ENCODE measurements around the gene SPCS3. TPM values are rescaled to one million over a fixed set of nuclear protein-coding genes. Genes with fewer than 3 reads are reported as not detected.
A peak's percentile ranks its signal among the peaks of the same experiment; 100 is the strongest.

SPCS3 gene
- total and polyA plus RNA-seq, 2 experiments from 2014 or later, result 39.0 to 47.1 TPM

DNA sequence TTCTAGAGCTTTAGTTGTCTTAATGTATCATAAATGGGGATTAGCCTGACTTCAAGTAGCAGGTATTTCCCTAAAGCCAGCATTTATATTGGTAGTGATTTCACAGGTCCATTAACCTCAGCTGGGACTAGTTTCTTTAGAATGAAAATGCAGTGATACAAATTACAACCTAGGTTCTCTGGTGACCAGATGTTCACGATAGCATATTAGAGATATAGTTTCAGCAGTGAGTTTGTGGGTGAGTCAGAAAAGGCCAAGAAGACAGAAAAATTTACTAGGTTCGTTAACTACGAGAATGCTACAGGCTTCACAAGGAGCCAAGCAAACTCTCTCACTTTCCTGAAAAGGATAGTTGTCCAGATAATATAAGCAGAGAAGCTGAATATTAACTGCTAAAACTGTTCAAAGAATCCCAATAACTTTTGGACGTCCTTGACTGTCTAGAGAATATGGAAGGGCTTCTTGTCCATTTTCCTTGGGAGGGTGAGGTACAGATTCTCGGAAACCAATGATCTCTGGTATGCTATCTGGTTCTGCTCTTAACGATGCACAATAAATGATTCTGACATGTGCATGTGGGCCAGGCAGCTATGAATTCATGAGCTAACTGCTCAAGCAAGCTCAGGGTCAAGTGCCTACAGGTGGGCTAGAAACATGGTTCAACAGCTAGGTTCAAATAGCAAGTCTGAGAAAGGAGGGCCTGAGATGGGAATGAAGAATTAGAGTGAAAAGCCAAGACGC, 6.0 kb upstream of the SPCS3 start:
- H3K27me3 ChIP-seq, result no peaks in the 10 kb centered on the region
- TF ChIP-seq, protein P1, sequence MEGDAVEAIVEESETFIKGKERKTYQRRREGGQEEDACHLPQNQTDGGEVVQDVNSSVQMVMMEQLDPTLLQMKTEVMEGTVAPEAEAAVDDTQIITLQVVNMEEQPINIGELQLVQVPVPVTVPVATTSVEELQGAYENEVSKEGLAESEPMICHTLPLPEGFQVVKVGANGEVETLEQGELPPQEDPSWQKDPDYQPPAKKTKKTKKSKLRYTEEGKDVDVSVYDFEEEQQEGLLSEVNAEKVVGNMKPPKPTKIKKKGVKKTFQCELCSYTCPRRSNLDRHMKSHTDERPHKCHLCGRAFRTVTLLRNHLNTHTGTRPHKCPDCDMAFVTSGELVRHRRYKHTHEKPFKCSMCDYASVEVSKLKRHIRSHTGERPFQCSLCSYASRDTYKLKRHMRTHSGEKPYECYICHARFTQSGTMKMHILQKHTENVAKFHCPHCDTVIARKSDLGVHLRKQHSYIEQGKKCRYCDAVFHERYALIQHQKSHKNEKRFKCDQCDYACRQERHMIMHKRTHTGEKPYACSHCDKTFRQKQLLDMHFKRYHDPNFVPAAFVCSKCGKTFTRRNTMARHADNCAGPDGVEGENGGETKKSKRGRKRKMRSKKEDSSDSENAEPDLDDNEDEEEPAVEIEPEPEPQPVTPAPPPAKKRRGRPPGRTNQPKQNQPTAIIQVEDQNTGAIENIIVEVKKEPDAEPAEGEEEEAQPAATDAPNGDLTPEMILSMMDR (IDR thresholded peaks at IDR 0.05; ENCODE audit: low read depth, low read length), result no peak
- H3K27ac ChIP-seq, result no peak overlapping the region
- no peak for DNase-seq (ENCODE audit: low read depth in 1 of 2, low spot score in 1 of 2)
- no peak overlapping the region for H3K4me3 ChIP-seq
- no peaks in the 10 kb centered on the region for H3K9me3 ChIP-seq (ENCODE audit: low read depth)
- no peaks in the 10 kb centered on the region for H3K4me1 ChIP-seq (ENCODE audit: low read depth)
- no peaks in the 10 kb centered on the region for H3K36me3 ChIP-seq

DNA sequence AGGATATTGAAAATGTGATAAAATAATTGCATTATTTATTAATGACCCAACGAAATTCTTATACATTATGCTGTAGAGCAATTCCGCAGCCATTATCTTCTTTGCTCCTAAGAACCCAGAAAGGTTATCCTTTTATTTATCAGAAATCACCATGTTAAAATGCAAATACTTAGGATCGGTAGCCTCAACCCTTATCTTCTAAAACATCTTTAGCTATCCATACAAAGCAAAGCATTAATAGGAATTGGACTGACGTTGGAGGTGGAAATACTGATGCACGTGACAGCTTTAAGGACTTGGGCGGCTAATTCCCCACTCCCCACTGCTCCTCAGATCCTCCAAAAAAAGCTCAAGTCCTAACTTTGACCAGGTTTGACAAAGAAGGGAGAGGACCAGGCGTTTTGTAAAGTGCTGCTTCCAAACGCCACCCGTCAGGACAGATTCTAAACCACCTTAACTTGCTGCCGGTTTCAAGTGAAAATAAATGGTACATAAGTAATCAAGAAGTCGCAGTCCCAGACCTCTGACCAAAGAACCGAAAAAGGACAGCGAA, 539 bp upstream of the SPCS3 start:
- Histone ChIP-seq H3K27me3 (no peaks in the 10 kb centered on the region), H3K27ac (peak overlapping the region; percentile 91), H3K4me3 (peak overlapping the region; percentile 82), H3K9me3 (ENCODE audit: low read depth) (no peaks in the 10 kb centered on the region), H3K4me1 (ENCODE audit: low read depth) (peaks cover 13% of the 10 kb centered on the region), H3K36me3 (no peaks in the 10 kb centered on the region)
- no peak for DNase-seq (ENCODE audit: low read depth in 1 of 2, low spot score in 1 of 2)
- TF ChIP-seq, protein P1 (IDR thresholded peaks at IDR 0.05; ENCODE audit: low read depth, low read length), result no peak

DNA sequence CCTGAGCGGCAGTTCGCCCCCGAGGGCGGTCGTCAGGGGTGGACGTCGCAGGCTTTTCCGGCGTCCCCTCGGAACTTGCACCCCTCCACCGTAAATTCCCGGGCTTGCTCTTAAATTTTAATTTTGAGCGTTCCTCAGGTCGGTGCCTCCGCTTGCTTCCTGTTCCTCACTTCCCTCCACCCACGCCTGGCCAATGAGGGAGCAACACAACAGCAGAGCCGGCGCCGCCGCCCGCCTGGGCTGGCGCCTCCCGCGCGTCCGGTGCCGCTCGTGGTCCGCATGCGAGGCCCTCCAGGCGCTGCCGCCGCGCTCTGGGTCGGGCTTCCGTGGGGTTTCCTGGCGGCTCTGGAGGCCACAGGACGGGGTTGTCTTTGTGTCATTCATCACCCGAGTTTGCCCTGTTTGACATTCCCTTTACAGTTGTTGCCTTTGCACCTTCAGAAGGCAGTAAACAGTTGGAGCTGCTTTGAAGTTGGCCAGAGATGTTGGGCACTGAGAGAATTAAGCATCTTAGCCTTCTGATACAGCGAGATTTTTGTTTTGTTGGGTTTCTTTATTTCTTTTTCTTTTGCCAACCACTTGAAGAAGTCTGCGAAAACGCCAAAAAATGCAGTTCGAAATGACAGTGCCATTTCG, 692 bp downstream of the SPCS3 start:
- no peaks in the 10 kb centered on the region for H3K9me3 ChIP-seq (ENCODE audit: low read depth)
- peak; percentile 83 to 90 for DNase-seq (ENCODE audit: low read depth in 1 of 2, low spot score in 1 of 2)
- no peaks in the 10 kb centered on the region for H3K36me3 ChIP-seq
- TF ChIP-seq, protein P1 (IDR thresholded peaks at IDR 0.05; ENCODE audit: low read depth, low read length), result no peak
- H3K27ac ChIP-seq, result peak overlapping the region; percentile 94
- no peaks in the 10 kb centered on the region for H3K27me3 ChIP-seq
- peak overlapping the region; percentile 82 for H3K4me3 ChIP-seq
- H3K4me1 ChIP-seq (ENCODE audit: low read depth), result peaks cover 13% of the 10 kb centered on the region

DNA sequence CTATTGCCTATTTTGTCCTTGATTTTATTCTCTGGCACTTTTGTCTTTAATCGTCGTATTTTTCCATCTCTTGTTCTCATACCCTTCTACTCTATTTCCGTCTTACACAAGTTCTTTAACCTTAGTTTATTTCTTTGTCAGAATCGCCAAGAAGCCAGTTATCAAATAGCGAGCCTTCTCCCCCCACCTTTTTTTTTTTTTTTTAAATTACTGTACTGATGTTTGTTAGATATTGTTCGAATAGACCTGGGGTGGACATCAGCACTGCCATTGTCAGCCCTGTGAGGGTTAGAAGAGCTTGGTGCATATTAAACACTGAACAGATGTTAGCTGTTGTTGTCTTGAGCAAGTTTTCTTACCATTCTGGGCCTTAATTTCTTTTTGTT, 1.2 kb downstream of the SPCS3 start:
- DNase-seq (ENCODE audit: low read depth in 1 of 2, low spot score in 1 of 2), result peak in 1 of 2 donors; percentile 24
- Histone ChIP-seq H3K27ac (peak overlapping the region; percentile 94), H3K36me3 (no peaks in the 10 kb centered on the region), H3K4me1 (ENCODE audit: low read depth) (peaks cover 13% of the 10 kb centered on the region), H3K27me3 (no peaks in the 10 kb centered on the region), H3K9me3 (ENCODE audit: low read depth) (no peaks in the 10 kb centered on the region), H3K4me3 (peak overlapping the region; percentile 82)
- TF ChIP-seq, protein P1 (IDR thresholded peaks at IDR 0.05; ENCODE audit: low read depth, low read length), result no peak

DNA sequence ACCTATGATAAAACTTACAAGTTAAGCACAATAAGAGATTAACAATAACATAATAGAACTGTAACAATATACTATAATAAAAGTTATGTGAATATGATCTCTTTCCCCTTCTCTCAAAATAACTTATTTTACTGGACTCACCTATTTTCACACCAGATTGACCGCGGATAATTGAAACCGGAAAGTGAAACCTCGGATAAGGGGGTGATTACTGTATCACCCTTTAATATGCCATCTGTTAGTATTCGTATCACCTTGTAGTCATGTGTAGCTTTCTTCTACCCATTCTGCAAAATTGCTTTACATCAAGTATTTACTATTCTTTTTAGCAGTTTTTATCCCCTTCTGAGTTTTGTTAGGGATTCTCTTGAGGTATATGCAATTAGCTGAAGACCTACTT, 1.8 kb downstream of the SPCS3 start:
- H3K36me3 ChIP-seq, result no peaks in the 10 kb centered on the region
- no peak for DNase-seq (ENCODE audit: low read depth in 1 of 2, low spot score in 1 of 2)
- no peak overlapping the region for H3K27ac ChIP-seq
- peak overlapping the region; percentile 82 for H3K4me3 ChIP-seq
- no peaks in the 10 kb centered on the region for H3K9me3 ChIP-seq (ENCODE audit: low read depth)
- no peaks in the 10 kb centered on the region for H3K27me3 ChIP-seq
- H3K4me1 ChIP-seq (ENCODE audit: low read depth), result peaks cover 13% of the 10 kb centered on the region
- TF ChIP-seq, protein P1 (IDR thresholded peaks at IDR 0.05; ENCODE audit: low read depth, low read length), result no peak

All from cardiac muscle cell (in vitro differentiated cells and primary cell).